EH (cell line): ENCODE results near the gene KRT8.

ENCODE experiments used
- DNase-seq: peaks from one replicate; pipeline ENCODE4 v3.0.0-alpha.2; 2015; ENCODE audit warnings: low read depth

Gene KRT8

GRCh38 chr12:52925717-52926595 is 21.1 kb upstream of the KRT8 start:
- DNase-seq, result no peak

GRCh38 chr12:52924764-52925716 is 20.2 kb upstream of the KRT8 start:
- peak; percentile 98 for DNase-seq

DNA sequence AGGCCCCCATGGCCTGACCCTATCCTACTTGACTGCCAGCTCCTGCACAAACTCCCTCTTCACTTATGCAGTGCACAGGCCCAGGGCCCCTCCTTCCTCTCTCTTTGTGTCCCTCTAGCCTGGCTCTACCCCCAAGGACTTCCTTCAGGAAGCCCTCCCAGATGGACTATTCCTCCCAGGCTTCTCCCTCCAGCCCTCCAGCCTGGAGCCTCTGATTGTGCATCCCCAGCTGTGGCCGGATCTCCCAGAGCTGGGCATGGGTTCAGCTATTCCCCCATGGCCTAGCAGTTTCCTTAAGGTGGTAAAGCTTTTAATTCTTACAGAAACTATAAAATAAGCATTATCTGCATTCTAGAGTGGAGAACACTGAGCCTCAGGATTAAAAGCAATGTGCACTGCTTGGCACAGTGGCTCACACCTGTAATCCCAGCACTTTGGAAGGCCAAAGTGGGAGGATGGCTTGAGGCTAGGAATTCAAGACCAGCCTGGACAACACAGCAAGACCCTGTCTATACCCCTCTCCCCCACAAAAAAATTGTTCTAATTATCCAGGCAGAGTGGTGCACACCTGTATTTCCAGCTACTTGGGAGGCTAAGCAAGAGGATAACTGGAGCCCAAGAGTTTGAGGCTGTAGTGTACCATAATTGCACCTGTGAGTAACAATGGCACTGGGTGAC is 16.8 kb upstream of the KRT8 start:
- no peak for DNase-seq

DNA sequence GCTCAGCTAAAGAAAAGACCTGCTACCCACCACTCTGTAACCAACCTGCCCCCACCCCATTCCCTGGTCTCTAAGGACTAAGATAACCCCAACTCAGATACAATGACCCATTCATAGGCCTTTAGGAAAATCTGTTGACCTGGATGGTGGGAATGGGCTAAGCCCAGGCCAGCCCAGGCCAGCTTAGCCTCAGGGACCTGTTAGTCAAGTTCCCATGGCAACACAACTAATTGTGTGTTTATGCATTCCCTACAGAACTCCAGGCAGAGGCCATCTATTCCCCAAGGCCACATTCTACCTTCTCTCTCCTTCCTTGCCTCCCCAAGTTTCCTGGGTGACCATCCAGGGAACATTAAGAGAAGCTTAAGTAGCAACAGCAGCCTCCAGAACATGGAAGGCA is 16.1 kb upstream of the KRT8 start:
- peak; percentile 73 for DNase-seq

GRCh38 chr12:52918784-52919183 is 13.9 kb upstream of the KRT8 start:
- DNase-seq, result no peak

- DNase-seq, result no peak
These were observed 13.5 kb upstream of the KRT8 start for GRCh38 chr12:52918351-52918750.

DNA sequence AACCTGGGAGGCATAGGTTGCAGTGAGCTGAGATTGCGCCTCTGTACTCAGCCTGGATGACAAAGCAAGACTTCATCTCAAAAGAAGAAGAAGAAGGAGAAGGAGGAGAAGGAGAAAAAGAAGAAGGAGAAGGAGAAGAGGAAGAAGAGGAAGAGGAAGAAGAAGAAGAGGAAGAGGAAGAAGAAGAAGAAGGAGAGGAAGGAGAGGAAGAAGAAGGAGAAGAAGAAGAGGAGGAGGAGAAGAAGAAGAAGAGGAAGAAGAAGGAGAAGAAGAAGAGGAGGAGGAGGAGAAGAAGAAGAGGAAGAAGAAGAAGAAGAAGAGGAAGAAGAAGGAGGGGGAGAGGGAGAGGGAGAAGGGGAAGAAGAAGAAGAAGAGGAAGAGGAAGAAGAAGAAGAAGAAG is 12.9 kb upstream of the KRT8 start:
- DNase-seq, result no peak

DNA sequence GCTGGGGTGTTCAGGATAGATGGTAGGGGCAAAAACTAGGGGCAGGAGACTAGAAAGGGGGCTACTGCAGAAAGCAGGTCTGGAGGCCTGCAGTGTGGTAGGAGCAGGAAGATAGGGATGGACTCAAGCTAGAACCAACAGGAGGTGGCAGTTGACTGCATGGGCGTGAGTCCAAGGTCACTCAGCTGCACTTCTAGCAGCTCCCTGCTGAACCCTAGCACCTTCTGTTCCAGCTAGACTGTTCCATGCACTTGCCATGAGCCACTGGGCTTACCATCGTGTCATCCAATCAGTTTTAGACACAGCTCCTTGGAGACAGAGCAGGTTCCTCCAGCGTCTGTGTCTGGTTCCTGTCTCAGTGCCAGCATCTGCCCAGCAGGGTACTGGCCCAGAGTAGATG is 11.3 kb upstream of the KRT8 start:
- DNase-seq, result no peak

- no peak for DNase-seq
These were observed 10.8 kb upstream of the KRT8 start for GRCh38 chr12:52915637-52916036.

GRCh38 chr12:52914576-52915121 is 9.8 kb upstream of the KRT8 start:
- no peak for DNase-seq

DNA sequence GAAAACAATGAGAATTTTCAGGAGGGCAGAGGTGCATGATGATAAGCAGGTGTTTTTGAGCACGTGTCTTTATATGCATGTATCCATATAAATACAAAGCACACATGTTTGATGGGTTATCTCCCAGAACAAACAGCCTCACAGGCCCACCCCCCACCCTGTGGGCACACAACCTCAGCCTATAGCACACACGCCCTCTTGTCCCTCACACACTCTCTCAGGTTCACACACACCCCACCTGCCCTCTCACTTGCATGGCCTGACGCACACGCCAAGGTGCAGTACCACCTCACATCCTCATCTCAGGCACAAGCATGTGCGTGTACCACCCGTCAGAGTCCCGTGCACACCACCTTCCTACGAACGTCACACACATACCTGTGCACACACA is 8.6 kb upstream of the KRT8 start:
- no peak for DNase-seq

- no peak for DNase-seq
These were observed 8.0 kb upstream of the KRT8 start for GRCh38 chr12:52912711-52913430.

GRCh38 chr12:52910248-52910883 is 5.5 kb upstream of the KRT8 start:
- DNase-seq, result no peak

- DNase-seq, result peak; percentile 18
These were observed 4.9 kb upstream of the KRT8 start for GRCh38 chr12:52909796-52910195.

- DNase-seq, result no peak
These were observed 4.5 kb upstream of the KRT8 start for GRCh38 chr12:52909331-52909730.

DNA sequence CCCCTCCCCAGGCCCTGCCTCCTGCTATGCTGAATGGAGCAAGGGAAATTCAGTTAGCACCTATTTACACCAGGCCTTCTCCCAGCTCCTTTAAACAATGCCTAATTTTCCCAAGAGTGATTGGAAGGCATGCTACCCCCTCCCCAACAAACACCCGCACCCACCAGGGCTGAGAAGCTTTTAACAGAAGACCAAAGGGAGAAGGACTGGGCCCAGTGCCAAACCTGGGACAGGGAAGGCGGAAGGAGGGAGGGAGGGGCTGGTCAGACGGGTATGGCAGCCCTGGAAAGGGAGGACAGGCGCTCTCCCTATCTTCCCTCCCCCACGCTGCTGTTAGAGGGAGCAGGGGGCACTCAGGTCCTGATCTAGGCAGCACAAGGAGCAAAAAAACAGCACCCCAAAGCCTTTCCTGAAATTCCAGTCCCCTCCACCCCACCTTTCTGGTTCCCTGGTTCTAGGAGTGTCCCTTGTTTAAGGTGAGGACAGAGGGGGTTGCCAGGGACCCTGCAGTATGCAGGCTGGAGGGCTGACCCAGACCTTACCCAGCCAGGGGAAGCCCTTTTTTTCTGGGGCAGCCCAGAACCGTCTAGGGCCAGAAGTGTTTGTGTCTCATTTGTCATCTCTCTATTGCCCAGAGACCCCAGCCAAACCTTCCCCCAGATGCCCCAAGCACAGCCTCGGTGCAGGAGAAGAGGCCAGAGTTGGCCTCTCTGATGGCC is 2.4 kb upstream of the KRT8 start:
- DNase-seq, result peak; percentile 45

DNA sequence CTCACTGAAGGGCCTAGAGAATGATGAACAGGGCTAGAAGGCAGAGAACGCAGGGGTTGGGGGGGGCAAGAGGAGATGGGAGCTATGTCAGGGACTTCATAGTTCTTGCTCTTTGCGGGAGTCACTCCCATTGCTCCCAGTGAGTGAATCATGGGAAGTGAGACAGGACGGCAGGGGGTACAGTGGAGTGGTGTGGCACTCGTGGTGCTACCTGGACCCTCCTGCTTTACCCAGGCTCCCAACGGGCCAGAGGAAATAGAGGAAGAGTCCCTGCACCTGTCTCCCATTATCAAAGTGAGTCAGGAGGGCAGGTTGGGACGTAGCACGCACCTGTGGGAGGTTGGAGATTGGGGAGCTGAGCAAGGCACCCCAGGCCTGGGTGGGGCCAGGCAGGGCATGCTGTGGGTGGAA is 1.3 kb upstream of the KRT8 start:
- no peak for DNase-seq

DNA sequence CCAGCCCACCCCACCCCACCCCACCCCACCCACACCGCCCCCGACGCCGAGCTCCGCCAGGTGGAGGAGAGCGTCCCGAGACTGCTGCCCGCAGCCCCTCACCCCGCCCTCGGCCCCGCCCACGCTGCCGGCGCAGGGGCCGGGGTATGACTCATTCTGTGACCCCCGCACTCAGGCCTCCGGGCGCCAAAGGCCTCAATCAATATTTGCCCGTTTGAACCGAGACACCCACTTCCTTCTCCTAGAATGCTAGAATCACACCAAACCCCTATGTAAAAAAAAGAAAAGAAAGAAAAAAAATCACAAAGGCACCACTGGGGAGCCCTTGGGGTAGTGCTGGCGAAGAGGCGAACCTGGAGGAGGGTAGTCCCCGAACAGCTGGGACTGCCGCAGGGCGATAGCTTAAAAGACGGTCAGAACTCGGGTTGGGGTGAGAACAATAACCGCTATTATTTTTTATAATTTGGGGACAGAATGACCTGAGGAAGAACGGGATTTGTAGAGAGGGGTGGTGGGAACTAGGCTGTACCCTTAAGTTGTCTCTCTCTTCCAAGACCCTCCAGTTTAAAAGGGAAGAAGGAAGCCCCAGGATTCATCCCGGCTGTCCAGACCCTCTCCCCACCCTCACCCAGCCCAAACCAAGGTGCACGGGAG is 894 bp downstream of the KRT8 start:
- DNase-seq, result peak; percentile 49

GRCh38 chr12:52903285-52903854 is 1.5 kb downstream of the KRT8 start:
- DNase-seq, result peak; percentile 72
